ENCODE data around the gene C18orf63. TPM values are rescaled to one million over a fixed set of nuclear protein-coding genes. Genes with fewer than 3 reads are reported as not detected.

C18orf63 gene
- polyA plus RNA-seq, 4 donors = 0.11 to 0.44 (median 0.31) TPM

- DNase-seq (ENCODE audit: low read depth in 4 of 4, low spot score in 2 of 4) = no peak
These were observed 85.2 kb downstream of the C18orf63 start for GRCh38 chr18:74400813-74401212.

DNA sequence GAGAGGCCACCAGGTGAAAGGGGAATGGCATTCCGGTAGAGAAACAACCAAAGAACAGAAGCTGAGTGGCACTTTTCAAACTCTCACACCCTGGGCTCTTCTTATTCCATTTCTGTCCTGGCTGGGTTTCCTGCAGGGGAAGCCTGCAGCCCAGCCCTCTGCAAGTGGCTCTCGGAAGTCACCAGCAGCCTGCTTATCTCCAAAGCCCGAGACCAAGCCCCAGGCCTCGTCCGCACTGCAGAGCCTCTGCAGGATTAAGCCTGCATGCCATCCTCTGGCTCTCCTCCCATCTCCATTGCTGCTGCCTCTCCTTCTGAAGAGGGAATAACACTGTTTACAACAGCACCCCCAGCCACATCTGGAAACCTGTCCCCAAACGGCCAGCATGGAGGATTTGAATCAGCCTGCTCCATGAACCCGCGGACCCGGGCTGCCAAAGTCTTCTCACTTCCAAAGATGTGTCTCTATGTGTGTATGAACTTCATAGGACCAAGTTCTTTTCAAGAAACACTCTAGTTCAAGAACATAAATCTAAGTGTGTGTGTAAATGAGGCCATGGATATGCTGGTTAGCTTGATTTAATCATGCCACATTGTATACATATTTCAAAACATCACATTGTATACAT, 87.3 kb downstream of the C18orf63 start:
- no peak for DNase-seq (ENCODE audit: low read depth in 4 of 4, low spot score in 2 of 4)

DNA sequence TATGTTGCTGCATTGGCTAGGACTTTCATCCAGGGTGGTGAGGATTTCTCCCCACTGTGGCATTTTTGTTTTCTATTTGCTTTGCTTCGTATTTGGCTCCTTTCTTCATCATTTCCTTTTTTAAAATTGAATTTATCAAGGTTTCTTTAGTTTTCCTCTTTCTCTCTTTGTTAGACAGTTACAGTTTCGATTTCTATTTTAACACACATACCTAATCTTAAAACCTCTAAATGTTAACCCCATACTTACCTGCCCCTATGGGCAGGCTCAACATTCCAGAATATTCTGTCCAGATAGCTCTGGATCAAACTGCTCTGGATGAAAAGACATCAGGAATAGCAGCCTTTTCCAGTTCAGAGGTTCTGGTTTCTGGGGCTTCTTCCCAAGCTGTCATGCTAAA, 92.2 kb downstream of the C18orf63 start:
- no peak for DNase-seq (ENCODE audit: low read depth in 4 of 4, low spot score in 2 of 4)

Other genes starting within 250 kb of the C18orf63 start
- 1 to 10 TPM; 3.6 to 6.7 (median 5.7) TPM for gene FBXO15, start 168.0 kb upstream of the C18orf63 start, polyA plus RNA-seq (ENCODE audit: insufficient read length in 4 of 4)
- gene TIMM21, start 167.3 kb upstream of the C18orf63 start, polyA plus RNA-seq (ENCODE audit: insufficient read length in 4 of 4) = 10 to 100 TPM; 62.4 to 71.7 (median 67.6) TPM
- gene CYB5A, start 23.9 kb upstream of the C18orf63 start, polyA plus RNA-seq (ENCODE audit: insufficient read length in 4 of 4) = 100 to 1,000 TPM; 284 to 331 (median 296) TPM
- gene DIPK1C, start 141.5 kb downstream of the C18orf63 start, polyA plus RNA-seq (ENCODE audit: insufficient read length in 4 of 4) = under 1 TPM; 0.14 to 0.65 (median 0.23) TPM
- 100 to 1,000 TPM; 255 to 314 (median 258) TPM for gene CNDP2, start 180.5 kb downstream of the C18orf63 start, polyA plus RNA-seq (ENCODE audit: insufficient read length in 4 of 4)
- 1 to 10 TPM in 3 of 4 donors, under 1 TPM in 1; 0.91 to 1.8 (median 1.4) TPM for gene CNDP1, start 218.7 kb downstream of the C18orf63 start, polyA plus RNA-seq (ENCODE audit: insufficient read length in 4 of 4)